HUES64 (cell line): ENCODE data around the gene RASSF1.

Source experiments
- H3K27ac ChIP-seq: 2 replicates; pipeline ENCODE4 v1.7.0; 2013; ENCODE audit warnings: low read depth, low read length, inconsistent platforms
- H3K27me3 ChIP-seq: 2 replicates; pipeline ENCODE4 v1.6.1; 2013; ENCODE audit warnings: mild to moderate bottlenecking, low read length; ENCODE audit not compliant: insufficient read depth
- H3K36me3 ChIP-seq: 2 replicates; pipeline ENCODE4 v1.6.1; 2013; ENCODE audit warnings: mild to moderate bottlenecking, low read length; ENCODE audit not compliant: insufficient read depth
- H3K4me1 ChIP-seq: 2 replicates; pipeline ENCODE4 v1.6.1; 2013; ENCODE audit warnings: mild to moderate bottlenecking, low read length, moderate library complexity; ENCODE audit not compliant: insufficient read depth
- H3K4me3 ChIP-seq: 2 replicates; pipeline ENCODE4 v1.5.1; 2013; ENCODE audit warnings: mild to moderate bottlenecking, low read length, moderate library complexity
- H3K9ac ChIP-seq: 2 replicates; pipeline ENCODE4 v1.6.1; 2013; ENCODE audit warnings: mild to moderate bottlenecking, low read depth, low read length
- H3K9me3 ChIP-seq: 2 replicates; pipeline ENCODE4 v1.6.1; 2013; ENCODE audit warnings: low read depth, low read length; ENCODE audit not compliant: insufficient read depth
- WGBS: fragments of 150-250, 120-280 bp; methylation state at CpG from one replicate; pipeline ENCODE4 v1.1.7; 2013; ENCODE audit warnings: missing lambda C conversion rate; 5-methylcytosine and 5-hydroxymethylcytosine counted together

The RASSF1 gene

DNA sequence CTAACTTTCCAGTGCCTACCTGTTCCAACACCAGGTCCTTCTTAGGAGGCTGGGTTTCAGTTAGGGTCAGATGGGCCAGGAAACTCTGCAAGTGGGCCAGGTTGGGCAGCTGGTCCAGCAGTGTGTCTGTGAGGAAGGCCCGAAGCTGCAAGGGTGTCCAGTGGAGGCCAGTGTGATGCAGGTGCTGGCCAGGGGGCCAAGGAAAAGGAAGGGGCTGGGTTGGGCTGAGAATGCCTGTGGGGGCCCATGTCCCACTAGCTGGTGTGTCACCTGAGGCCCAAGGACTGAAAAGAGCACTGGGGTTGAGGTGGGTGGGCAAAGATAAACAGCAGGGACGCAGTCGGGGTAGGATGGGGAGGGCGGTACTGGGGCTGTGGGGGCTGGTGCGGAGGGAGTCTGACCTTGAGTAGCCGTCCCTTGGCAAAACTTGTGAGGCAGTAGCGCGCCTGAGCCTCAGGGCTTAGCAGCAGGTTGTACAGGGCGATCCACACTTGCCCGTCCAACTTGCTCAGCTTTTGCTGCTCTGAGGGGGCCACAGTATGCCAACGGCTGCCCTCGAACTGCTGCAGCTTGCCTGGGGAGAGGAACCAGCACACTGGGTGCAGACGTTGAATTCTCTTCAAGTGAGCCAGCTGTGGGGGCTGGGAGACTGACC, 1.5 kb upstream of the RASSF1 start:
- H3K9me3 ChIP-seq: no peaks in the 10 kb centered on the region
- H3K4me3 ChIP-seq: no peak overlapping the region
- H3K36me3 ChIP-seq: no peaks in the 10 kb centered on the region
- H3K9ac ChIP-seq: no peak overlapping the region
- H3K27ac ChIP-seq: no peak overlapping the region
- 92% methylated on average over 13 of the region's 13 CpGs for WGBS
- H3K27me3 ChIP-seq: peaks cover 73% of the 10 kb centered on the region
- H3K4me1 ChIP-seq: 0 out of 2 replicates have a peak, but pooled peaks cover 6% of the 10 kb centered on the region

DNA sequence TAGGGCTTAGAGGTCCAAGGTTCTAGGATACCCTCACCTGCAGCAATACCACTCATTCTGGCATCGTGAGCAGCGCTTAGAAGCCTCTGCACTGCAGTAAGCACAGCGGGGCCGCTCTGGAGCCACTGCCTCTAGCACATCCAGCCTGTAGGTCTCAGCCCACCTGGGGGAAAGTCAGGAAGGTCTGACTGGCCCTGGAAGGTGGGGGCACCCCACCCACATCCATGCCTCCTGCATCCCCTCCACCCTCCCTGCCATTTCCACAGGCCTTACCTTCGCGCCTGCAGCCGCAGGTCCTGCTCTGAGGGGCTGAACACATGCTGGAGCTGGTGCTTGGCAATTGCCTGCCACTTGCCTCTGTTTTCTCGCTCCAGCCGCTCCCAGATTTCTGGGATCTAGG, 901 bp upstream of the RASSF1 start:
- no peaks in the 10 kb centered on the region for H3K9me3 ChIP-seq
- 0 out of 2 replicates have a peak, but pooled peaks cover 6% of the 10 kb centered on the region for H3K4me1 ChIP-seq
- H3K36me3 ChIP-seq: no peaks in the 10 kb centered on the region
- no peak overlapping the region for H3K4me3 ChIP-seq
- H3K27me3 ChIP-seq: peaks cover 72% of the 10 kb centered on the region
- no peak overlapping the region for H3K27ac ChIP-seq
- WGBS: 90% methylated on average over 9 of the region's 9 CpGs
- H3K9ac ChIP-seq: no peak overlapping the region

DNA sequence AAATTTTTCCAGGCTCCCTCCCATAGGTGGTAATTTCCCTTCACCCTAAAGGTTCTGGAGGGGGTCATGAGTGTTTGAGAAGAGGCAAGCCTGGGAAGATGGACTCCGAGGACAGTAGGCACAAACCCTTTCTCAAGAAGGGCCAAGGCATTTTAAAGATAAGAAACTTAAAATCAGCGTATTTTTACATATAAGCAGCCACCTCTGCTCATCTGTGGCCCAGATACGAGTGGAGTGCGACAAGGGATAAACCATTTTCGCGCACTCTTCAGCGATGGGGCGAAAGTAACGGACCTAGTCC, 539 bp downstream of the RASSF1 start:
- WGBS: 26% methylated on average over 9 of the region's 9 CpGs
- Histone ChIP-seq H3K27ac (no peak overlapping the region), H3K27me3 (peaks cover 59% of the 10 kb centered on the region), H3K9ac (no peak overlapping the region; the same call in 1 of the 2 replicates), H3K4me1 (0 out of 2 replicates have a peak, but pooled peaks cover 12% of the 10 kb centered on the region), H3K36me3 (no peaks in the 10 kb centered on the region), H3K9me3 (no peaks in the 10 kb centered on the region), H3K4me3 (peak overlapping the region; percentile 57)

DNA sequence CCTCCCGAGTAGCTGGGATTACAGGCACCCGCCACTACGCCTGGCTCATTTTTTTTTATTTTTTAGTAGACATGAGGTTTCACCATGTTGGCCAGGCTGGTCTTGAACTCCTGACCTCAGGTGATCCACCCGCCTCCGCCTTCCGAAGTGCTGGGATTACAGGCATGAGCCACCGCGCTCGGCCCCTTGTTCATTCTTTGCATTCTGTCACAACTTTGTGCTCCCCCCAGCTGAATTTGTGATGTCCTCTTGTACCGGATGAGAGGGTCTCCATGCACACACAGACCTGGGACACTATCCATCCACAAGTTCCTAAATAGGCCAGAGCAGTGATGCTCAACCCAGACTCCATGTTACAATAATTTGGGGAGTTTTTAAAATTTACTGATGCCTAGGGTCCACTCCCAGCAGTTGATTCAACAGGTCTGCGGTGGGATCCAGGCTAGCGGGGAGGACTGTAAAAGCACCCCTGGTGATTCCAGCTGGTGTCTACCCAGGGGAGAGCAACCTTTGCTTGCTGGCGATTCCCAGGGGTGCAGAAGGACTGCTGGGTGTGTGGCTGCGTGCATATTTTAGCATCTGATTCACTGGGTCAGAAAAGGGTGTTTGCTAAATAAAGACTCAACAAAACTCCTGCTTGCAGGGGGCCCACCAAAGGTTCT, 1.0 kb downstream of the RASSF1 start:
- Histone ChIP-seq H3K27ac (no peak overlapping the region), H3K4me3 (peak overlapping the region; percentile 57), H3K9me3 (no peaks in the 10 kb centered on the region), H3K9ac (no peak overlapping the region), H3K27me3 (peaks cover 54% of the 10 kb centered on the region), H3K36me3 (no peaks in the 10 kb centered on the region), H3K4me1 (0 out of 2 replicates have a peak, but pooled peaks cover 12% of the 10 kb centered on the region)
- 88% methylated on average over 14 of the region's 14 CpGs for WGBS

DNA sequence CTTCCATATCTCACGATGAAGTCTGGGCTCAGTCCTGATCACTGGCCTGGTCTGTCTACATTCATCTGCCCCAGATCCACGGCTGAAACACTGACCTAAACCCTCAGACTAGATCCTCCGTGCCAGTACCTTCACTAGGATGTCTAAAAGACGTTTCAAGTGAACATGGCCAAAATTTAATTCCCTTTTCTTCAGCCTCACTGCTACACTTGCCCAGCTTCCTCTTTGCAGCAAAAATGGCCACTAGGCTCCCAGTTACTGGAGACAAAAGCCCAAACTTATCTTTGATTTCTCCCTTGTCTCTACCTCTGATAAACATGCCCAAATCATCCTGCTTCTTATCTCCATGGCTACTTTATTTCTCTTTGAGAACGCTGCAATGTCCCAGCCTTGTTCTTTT, 1.7 kb downstream of the RASSF1 start:
- no peak overlapping the region for H3K27ac ChIP-seq
- peaks cover 52% of the 10 kb centered on the region for H3K27me3 ChIP-seq
- 0 out of 2 replicates have a peak, but pooled peaks cover under 1% of the 10 kb centered on the region for H3K36me3 ChIP-seq
- 0 out of 2 replicates have a peak, but pooled peaks cover 12% of the 10 kb centered on the region for H3K4me1 ChIP-seq
- WGBS: 91% methylated on average over 5 of the region's 5 CpGs
- no peak overlapping the region for H3K9ac ChIP-seq
- H3K4me3 ChIP-seq: no peak overlapping the region
- H3K9me3 ChIP-seq: no peaks in the 10 kb centered on the region

DNA sequence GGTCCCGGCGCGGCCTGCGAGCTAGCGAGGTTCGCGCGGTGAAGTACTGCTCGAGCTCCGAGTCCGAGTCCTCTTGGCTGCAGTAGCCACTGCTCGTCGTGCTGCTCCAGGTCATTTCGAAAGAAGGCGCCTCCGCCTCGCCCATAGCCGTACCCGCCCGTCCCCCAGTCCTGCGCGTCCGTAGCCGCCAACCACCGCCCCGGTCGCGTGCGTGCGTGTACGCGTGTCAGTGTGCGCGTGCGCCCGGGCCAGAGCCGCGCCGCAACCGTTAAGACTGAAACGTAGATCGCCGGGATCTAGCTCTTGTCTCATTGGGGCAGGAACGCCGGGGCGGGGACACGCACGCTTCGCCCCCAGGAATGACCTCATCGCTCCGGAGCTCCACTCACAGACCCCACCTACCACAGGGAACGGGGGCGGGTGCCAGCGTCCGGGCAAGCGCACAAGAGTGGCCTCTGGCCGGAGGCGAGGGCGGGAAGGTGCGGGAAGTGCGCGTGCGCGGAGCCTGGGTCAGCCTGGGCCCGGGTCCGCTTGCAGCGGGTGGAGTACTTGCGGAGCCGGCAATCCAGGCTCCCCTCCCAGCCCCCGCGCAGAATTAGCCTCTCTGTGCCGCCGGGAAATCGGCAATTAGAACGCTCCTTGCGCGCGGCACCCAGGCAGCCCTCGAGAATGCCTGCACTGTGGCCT, 3.3 kb downstream of the RASSF1 start:
- Histone ChIP-seq H3K36me3 (peaks cover 7% of the 10 kb centered on the region), H3K27me3 (peaks cover 43% of the 10 kb centered on the region), H3K9ac (peak overlapping the region; percentile 82), H3K27ac (peak overlapping the region; percentile 91; the same call in 1 of the 2 replicates), H3K9me3 (no peaks in the 10 kb centered on the region), H3K4me3 (peak overlapping the region; percentile 85), H3K4me1 (0 out of 2 replicates have a peak, but pooled peaks cover 12% of the 10 kb centered on the region)
- WGBS: under 1% methylated on average over 79 of the region's 79 CpGs

DNA sequence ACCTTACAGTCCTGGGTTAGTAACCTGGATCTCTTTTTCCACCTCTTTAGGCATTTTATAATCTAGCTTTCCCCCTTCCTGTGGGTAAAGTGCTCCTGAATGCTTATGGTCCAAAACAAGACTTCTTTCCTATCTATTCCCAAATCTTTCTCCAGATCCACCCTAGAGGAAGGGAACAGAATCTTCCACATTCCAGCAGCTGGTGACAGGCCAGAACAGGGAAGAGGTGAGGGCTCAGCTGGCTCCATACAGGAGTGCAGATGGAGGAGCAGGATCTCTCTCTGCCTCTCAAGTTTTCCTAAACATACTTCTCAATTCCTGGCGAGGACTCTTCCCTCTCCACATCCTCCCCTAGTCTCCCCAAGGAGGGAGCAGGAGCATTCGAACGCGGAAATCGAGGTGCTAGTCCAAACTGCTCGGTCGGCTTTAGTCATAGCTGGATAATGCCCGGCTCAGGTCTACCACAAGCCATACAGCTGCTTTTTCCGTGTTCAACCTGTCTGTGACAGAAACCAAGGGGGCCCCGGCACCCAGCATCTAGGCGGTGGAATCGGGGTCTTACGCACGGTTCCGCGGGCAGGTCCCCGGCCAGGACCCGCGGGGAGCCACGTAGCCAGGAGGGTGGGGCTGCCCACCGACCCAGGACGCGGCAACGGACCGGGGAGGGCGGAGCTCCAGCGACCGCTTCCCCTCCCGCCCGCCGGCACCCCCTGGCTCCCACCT, 4.0 kb downstream of the RASSF1 start:
- H3K9me3 ChIP-seq: no peaks in the 10 kb centered on the region
- peaks cover 36% of the 10 kb centered on the region for H3K27me3 ChIP-seq
- peak overlapping the region; percentile 82 for H3K9ac ChIP-seq
- peaks cover 14% of the 10 kb centered on the region for H3K36me3 ChIP-seq
- H3K27ac ChIP-seq: peak overlapping the region; percentile 91; the same call in 1 of the 2 replicates
- 0 out of 2 replicates have a peak, but pooled peaks cover 12% of the 10 kb centered on the region for H3K4me1 ChIP-seq
- peak overlapping the region; percentile 85 for H3K4me3 ChIP-seq
- 1% methylated on average over 31 of the region's 31 CpGs for WGBS

DNA sequence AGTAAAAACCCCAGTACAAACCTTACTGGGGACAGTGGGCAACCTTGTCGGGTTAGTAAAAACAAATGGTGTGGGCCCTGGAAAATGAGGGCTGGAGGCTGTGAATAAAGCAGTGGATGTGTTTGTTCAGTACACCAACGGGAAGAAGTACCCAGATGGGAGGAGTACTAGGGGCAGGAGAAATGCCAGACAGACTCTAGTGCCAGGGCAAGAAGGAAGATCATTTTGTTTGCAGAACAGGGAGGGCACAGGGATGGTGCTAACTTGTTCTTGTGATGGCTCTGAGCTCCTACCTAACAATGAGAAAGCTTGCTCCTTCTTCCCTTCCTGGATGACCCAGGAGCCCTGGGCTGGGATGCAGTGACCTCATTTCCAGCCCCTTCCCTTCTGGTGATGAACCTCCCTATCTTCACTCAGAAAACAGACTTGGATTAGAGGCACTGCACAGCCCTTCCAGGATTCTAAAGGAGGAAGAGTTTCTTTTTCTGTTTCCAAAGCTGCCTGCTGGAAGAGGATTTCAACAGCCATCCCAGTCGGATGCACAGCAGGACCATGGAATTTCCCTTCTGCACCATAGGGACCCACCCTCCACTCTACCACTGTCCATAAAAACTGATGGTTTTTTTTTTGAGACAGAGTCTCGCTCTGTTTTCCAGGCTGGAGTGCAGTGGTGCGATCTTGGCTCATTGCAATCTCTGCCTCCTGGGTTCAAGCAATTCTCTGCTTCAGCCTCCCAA, 6.1 kb downstream of the RASSF1 start:
- WGBS: 90% methylated on average over 5 of the region's 5 CpGs
- 0 out of 2 replicates have a peak, but pooled peaks cover 6% of the 10 kb centered on the region for H3K4me1 ChIP-seq
- peaks cover 35% of the 10 kb centered on the region for H3K36me3 ChIP-seq
- H3K9me3 ChIP-seq: no peaks in the 10 kb centered on the region
- no peak overlapping the region for H3K27ac ChIP-seq
- H3K4me3 ChIP-seq: no peak overlapping the region
- no peak overlapping the region for H3K9ac ChIP-seq
- peaks cover 15% of the 10 kb centered on the region for H3K27me3 ChIP-seq

DNA sequence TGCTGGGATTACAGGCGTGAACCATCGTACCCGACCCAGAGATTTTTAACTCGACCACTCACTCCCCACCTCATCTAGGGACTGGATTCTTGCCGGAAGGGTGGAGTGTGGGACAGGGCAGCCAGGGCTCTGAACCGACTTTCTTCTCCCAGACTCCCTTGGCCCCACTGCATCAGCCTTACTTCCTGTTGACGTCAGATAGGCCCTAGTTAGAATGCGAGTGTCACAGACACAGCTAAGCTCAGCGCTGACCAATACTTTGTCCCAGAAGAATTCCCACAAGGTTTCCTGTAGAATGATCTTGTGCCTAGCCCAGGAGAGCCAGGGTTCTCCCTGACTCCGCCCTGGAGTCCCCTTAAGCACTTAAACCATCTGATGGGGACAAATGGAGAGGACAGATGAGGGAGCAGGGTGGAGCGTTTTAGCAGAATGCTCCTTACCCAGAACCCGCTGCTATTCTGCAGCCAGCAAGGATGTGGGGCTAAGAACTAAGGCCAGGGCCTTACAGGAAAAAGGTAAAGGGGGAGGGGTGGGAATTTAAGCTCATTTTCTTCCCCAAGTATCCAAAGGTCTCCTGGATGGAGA, 6.8 kb downstream of the RASSF1 start:
- Histone ChIP-seq H3K4me1 (0 out of 2 replicates have a peak, but pooled peaks cover 6% of the 10 kb centered on the region), H3K36me3 (peaks cover 38% of the 10 kb centered on the region), H3K27me3 (peaks cover 8% of the 10 kb centered on the region), H3K27ac (no peak overlapping the region), H3K4me3 (no peak overlapping the region), H3K9ac (no peak overlapping the region), H3K9me3 (no peaks in the 10 kb centered on the region)
- WGBS: 92% methylated on average over 12 of the region's 12 CpGs

DNA sequence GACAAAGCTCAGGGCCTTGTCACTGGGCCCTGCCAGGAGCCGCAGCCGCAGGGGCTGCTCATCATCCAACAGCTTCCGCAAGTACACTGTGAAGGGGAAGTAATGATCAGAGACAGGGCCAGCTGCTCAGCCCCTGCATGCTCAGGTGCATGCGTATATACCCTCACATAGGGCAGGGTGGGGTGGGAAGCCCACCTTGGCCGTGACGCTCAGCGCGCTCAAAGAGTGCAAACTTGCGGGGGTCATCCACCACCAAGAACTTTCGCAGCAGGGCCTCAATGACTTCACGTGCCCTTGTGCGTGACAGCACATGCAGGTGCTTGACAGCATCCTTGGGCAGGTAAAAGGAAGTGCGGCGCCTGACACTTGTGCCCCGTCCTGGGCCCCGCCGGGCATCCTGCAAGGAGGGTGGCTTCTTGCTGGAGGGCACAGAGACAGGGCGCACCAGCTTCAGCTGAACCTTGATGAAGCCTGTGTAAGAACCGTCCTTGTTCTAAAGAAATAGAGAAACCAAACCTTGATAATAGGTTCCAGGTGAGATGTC, 9.2 kb downstream of the RASSF1 start:
- H3K4me3 ChIP-seq: no peak overlapping the region
- H3K9ac ChIP-seq: no peak overlapping the region
- H3K27ac ChIP-seq: no peak overlapping the region
- H3K27me3 ChIP-seq: no peaks in the 10 kb centered on the region
- peaks cover 38% of the 10 kb centered on the region for H3K36me3 ChIP-seq
- H3K4me1 ChIP-seq: 0 out of 2 replicates have a peak, but pooled peaks cover 6% of the 10 kb centered on the region
- H3K9me3 ChIP-seq: no peaks in the 10 kb centered on the region
- WGBS: 96% methylated on average over 19 of the region's 19 CpGs
